CD4-positive, alpha-beta memory T cell (primary cell): ENCODE measurements around the gene RAPGEF2. TPM values are rescaled to one million over a fixed set of nuclear protein-coding genes. Genes with fewer than 3 reads are reported as not detected.

Experiments
- CTCF ChIA-PET: fragments of 350-600 bp; sonication (Branson Sonifier 250); formaldehyde crosslinking; loops from one replicate; lab custom pipeline; 2021; ENCODE audit warnings: inconsistent platforms; ENCODE audit not compliant: partially characterized antibody; lab: Charles Lee
- POLR2A ChIA-PET: fragments of 350-600 bp; sonication (Branson Sonifier 250); formaldehyde crosslinking; loops from one replicate; lab custom pipeline; 2021; ENCODE audit not compliant: partially characterized antibody; lab: Charles Lee
- DNase-seq, 5 donors: peaks; one replicate each; pipeline versions ENCODE4 v3.0.0 to v3.0.0-alpha.2; 2020 to 2022; ENCODE audit warnings: mixed read lengths in 1 of 5
- H3K27ac ChIP-seq: one replicate; pipeline ENCODE4 v1.7.0; 2013; ENCODE audit warnings: low read depth, low read length
- H3K27me3 ChIP-seq: 2 replicates; pipeline ENCODE4 v1.7.0; 2013; ENCODE audit warnings: mild to moderate bottlenecking, low read length, moderate library complexity; ENCODE audit not compliant: insufficient read depth
- H3K36me3 ChIP-seq: 2 replicates; pipeline ENCODE4 v1.7.0; 2013; ENCODE audit warnings: mild to moderate bottlenecking, low read length, moderate library complexity; ENCODE audit not compliant: insufficient read depth
- H3K4me1 ChIP-seq: 2 replicates; pipeline ENCODE4 v1.7.0; 2013; ENCODE audit warnings: mild to moderate bottlenecking, low read length, moderate library complexity; ENCODE audit not compliant: insufficient read depth
- H3K4me3 ChIP-seq, 2 donors: one replicate each; pipeline ENCODE4 v1.7.0; 2013; ENCODE audit warnings: low read length in 2 of 2, mild to moderate bottlenecking in 1 of 2
- H3K9me3 ChIP-seq, 2 donors: one replicate each; pipeline ENCODE4 v1.7.0; 2013; ENCODE audit warnings: low read length in 2 of 2, control low read depth in 1 of 2; ENCODE audit not compliant: control insufficient read depth in 1 of 2
- H3K27ac Mint-ChIP-seq, 7 donors: one replicate each; pipeline ENCODE4 v1.8.0; 2020 to 2021; ENCODE audit warnings: mixed read lengths in 7 of 7, mild to moderate bottlenecking in 6 of 7, inconsistent platforms in 3 of 7, moderate library complexity in 3 of 7
- H3K27me3 Mint-ChIP-seq, 2 donors: one replicate each; pipeline ENCODE4 v1.8.0; 2020 to 2021; ENCODE audit warnings: mixed read lengths in 2 of 2
- H3K36me3 Mint-ChIP-seq, 2 donors: one replicate each; pipeline ENCODE4 v1.8.0; 2020 to 2021; ENCODE audit warnings: mixed read lengths in 2 of 2, inconsistent platforms in 1 of 2, mild to moderate bottlenecking in 1 of 2
- H3K4me1 Mint-ChIP-seq, 4 donors: one replicate each; pipeline ENCODE4 v1.8.0; 2020 to 2021; ENCODE audit warnings: mixed read lengths in 4 of 4, mild to moderate bottlenecking in 1 of 4
- H3K4me3 Mint-ChIP-seq, 8 donors: one replicate each; pipeline ENCODE4 v1.8.0; 2020 to 2021; ENCODE audit warnings: mixed read lengths in 8 of 8, mild to moderate bottlenecking in 7 of 8, moderate library complexity in 6 of 8, inconsistent platforms in 3 of 8
- H3K9me3 Mint-ChIP-seq, 8 donors: one replicate each; pipeline ENCODE4 v1.8.0; 2020 to 2021; ENCODE audit warnings: mixed read lengths in 8 of 8, mild to moderate bottlenecking in 5 of 8, inconsistent platforms in 3 of 8, moderate library complexity in 1 of 8
- intact Hi-C: fragments of 100-400 bp; cut with micrococcal nuclease; formaldehyde crosslinking; loops from one replicate; pipeline ENCODE4 v1.15.1; 2023
- polyA plus RNA-seq, 2 donors: library from polyadenylated mRNA; unstranded; fragments of 300-500 nt; fragmentation: Illumina TruSeq; gene quantifications; one replicate each; pipeline ENCODE4 v1.2.3, GENCODE V29; 2021
- total RNA-seq, 2 experiments: library from RNA; stranded (reverse); gene quantifications; one replicate each; pipeline ENCODE4 v1.2.3, GENCODE V29; 2021

RAPGEF2 gene
- total and polyA plus RNA-seq, 4 experiments from 2014 or later: 0.69 to 27.9 (median 12.1) TPM

- Mint-ChIP-seq H3K27ac (no peak overlapping the region), H3K27me3 (no peaks in the 10 kb centered on the region), H3K4me1 (peaks cover 11 to 21% (median 20%) of the 10 kb centered on the region in 4 donors), H3K36me3 (no peaks in the 10 kb centered on the region), H3K9me3 (peaks cover 0 to 2% (median 0%) of the 10 kb centered on the region in 8 donors), H3K4me3 (no peak overlapping the region)
- intact Hi-C loops: no loop called here
- Histone ChIP-seq H3K9me3 (no peaks in the 10 kb centered on the region), H3K36me3 (no peaks in the 10 kb centered on the region), H3K4me3 (no peak overlapping the region), H3K27me3 (no peaks in the 10 kb centered on the region), H3K4me1 (peaks cover 13% of the 10 kb centered on the region), H3K27ac (no peak overlapping the region)
- peak in 1 of 5 donors; percentile 4 for DNase-seq
- ChIA-PET POLR2A (no interaction called here), CTCF (no interaction called here)
Measured at GRCh38 chr4:159232465-159233106, 129.7 kb downstream of the RAPGEF2 start.

- Mint-ChIP-seq H3K4me3 (no peak overlapping the region), H3K27me3 (no peaks in the 10 kb centered on the region), H3K36me3 (peaks cover 2% of the 10 kb centered on the region in 2 donors), H3K4me1 (peaks cover 17 to 25% (median 20%) of the 10 kb centered on the region in 4 donors), H3K9me3 (peaks cover 0 to 2% (median 0%) of the 10 kb centered on the region in 8 donors), H3K27ac (no peak overlapping the region)
- Histone ChIP-seq H3K27me3 (no peaks in the 10 kb centered on the region), H3K36me3 (no peaks in the 10 kb centered on the region), H3K27ac (no peak overlapping the region), H3K4me1 (peaks cover 19% of the 10 kb centered on the region), H3K9me3 (no peaks in the 10 kb centered on the region), H3K4me3 (no peak overlapping the region)
- intact Hi-C loops: no loop called here
- DNase-seq: no peak
- ChIA-PET POLR2A (no interaction called here), CTCF (no interaction called here)
Measured at GRCh38 chr4:159235779-159236368, 133.0 kb downstream of the RAPGEF2 start.

- no peaks in the 10 kb centered on the region for H3K27me3 ChIP-seq
- Mint-ChIP-seq H3K4me3 (no peak overlapping the region), H3K9me3 (no peaks in the 10 kb centered on the region), H3K36me3 (peaks cover 4 to 12% of the 10 kb centered on the region in 2 donors), H3K27ac (no peak overlapping the region), H3K27me3 (no peaks in the 10 kb centered on the region), H3K4me1 (peaks cover 11 to 16% (median 12%) of the 10 kb centered on the region in 4 donors)
- H3K4me1 ChIP-seq: peaks cover 11% of the 10 kb centered on the region
- H3K4me3 ChIP-seq: no peak overlapping the region
- ChIA-PET CTCF (no interaction called here), POLR2A (no interaction called here)
- no peak overlapping the region for H3K27ac ChIP-seq
- no peaks in the 10 kb centered on the region for H3K36me3 ChIP-seq
- no peak for DNase-seq
- intact Hi-C loops: no loop called here
- H3K9me3 ChIP-seq: no peaks in the 10 kb centered on the region
Measured at GRCh38 chr4:159237975-159238374, 135.1 kb downstream of the RAPGEF2 start.

- Histone ChIP-seq H3K4me1 (peaks cover 7% of the 10 kb centered on the region), H3K36me3 (no peaks in the 10 kb centered on the region), H3K27me3 (no peaks in the 10 kb centered on the region), H3K27ac (no peak overlapping the region), H3K9me3 (no peaks in the 10 kb centered on the region), H3K4me3 (no peak overlapping the region)
- DNase-seq: no peak
- ChIA-PET POLR2A (no interaction called here), CTCF (no interaction called here)
- no peak overlapping the region for H3K4me3 Mint-ChIP-seq
- H3K4me1 Mint-ChIP-seq: peaks cover 6 to 12% (median 8%) of the 10 kb centered on the region in 4 donors
- peaks cover 4 to 13% of the 10 kb centered on the region in 2 donors for H3K36me3 Mint-ChIP-seq
- peak overlapping the region in 1 of 7 donors; percentile 41 for H3K27ac Mint-ChIP-seq
- H3K27me3 Mint-ChIP-seq: no peaks in the 10 kb centered on the region
- intact Hi-C loops: no loop called here
- H3K9me3 Mint-ChIP-seq: no peaks in the 10 kb centered on the region
Measured at GRCh38 chr4:159238631-159239030, 135.8 kb downstream of the RAPGEF2 start.

GRCh38 chr4:159239629-159240028 is 136.8 kb downstream of the RAPGEF2 start:
- DNase-seq: no peak
- H3K4me3 Mint-ChIP-seq: no peak overlapping the region
- intact Hi-C loops: no loop called here
- no peaks in the 10 kb centered on the region for H3K9me3 ChIP-seq
- no peak overlapping the region for H3K27ac Mint-ChIP-seq
- H3K27me3 Mint-ChIP-seq: no peaks in the 10 kb centered on the region
- H3K4me3 ChIP-seq: no peak overlapping the region
- no peaks in the 10 kb centered on the region for H3K36me3 ChIP-seq
- H3K27ac ChIP-seq: no peak overlapping the region
- ChIA-PET POLR2A (no interaction called here), CTCF (no interaction called here)
- H3K27me3 ChIP-seq: no peaks in the 10 kb centered on the region
- H3K4me1 Mint-ChIP-seq: peaks cover 6 to 12% (median 8%) of the 10 kb centered on the region in 4 donors
- H3K4me1 ChIP-seq: peaks cover 7% of the 10 kb centered on the region
- H3K9me3 Mint-ChIP-seq: no peaks in the 10 kb centered on the region
- peaks cover 4 to 16% of the 10 kb centered on the region in 2 donors for H3K36me3 Mint-ChIP-seq

- Mint-ChIP-seq H3K27ac (no peak overlapping the region), H3K9me3 (no peaks in the 10 kb centered on the region), H3K4me1 (peaks cover 6 to 12% (median 8%) of the 10 kb centered on the region in 4 donors), H3K36me3 (peaks cover 4 to 16% of the 10 kb centered on the region in 2 donors), H3K4me3 (no peak overlapping the region), H3K27me3 (no peaks in the 10 kb centered on the region)
- ChIA-PET POLR2A (no interaction called here), CTCF (no interaction called here)
- Histone ChIP-seq H3K4me1 (peaks cover 7% of the 10 kb centered on the region), H3K9me3 (no peaks in the 10 kb centered on the region), H3K36me3 (no peaks in the 10 kb centered on the region), H3K27me3 (no peaks in the 10 kb centered on the region), H3K4me3 (no peak overlapping the region), H3K27ac (no peak overlapping the region)
- DNase-seq: no peak
- intact Hi-C loops: no loop called here
Measured at GRCh38 chr4:159240046-159240445, 137.2 kb downstream of the RAPGEF2 start.

GRCh38 chr4:159240687-159241086 is 137.8 kb downstream of the RAPGEF2 start:
- ChIA-PET CTCF (no interaction called here), POLR2A (no interaction called here)
- H3K4me3 ChIP-seq: no peak overlapping the region
- H3K27ac Mint-ChIP-seq: peak overlapping the region in 1 of 7 donors; percentile 75
- DNase-seq: no peak
- H3K4me3 Mint-ChIP-seq: no peak overlapping the region
- H3K27me3 Mint-ChIP-seq: no peaks in the 10 kb centered on the region
- intact Hi-C loops: no loop called here
- H3K4me1 ChIP-seq: peaks cover 7% of the 10 kb centered on the region
- H3K27me3 ChIP-seq: no peaks in the 10 kb centered on the region
- no peak overlapping the region for H3K27ac ChIP-seq
- H3K36me3 Mint-ChIP-seq: peaks cover 4 to 16% of the 10 kb centered on the region in 2 donors
- H3K36me3 ChIP-seq: no peaks in the 10 kb centered on the region
- no peaks in the 10 kb centered on the region for H3K9me3 ChIP-seq
- H3K4me1 Mint-ChIP-seq: peaks cover 4 to 9% (median 7%) of the 10 kb centered on the region in 4 donors
- no peaks in the 10 kb centered on the region for H3K9me3 Mint-ChIP-seq
